SK-N-SH treated with all-trans-retinoic acid at 6 μM for 48 hours (cell line): ENCODE measurements around the gene CCDC85B.

Source experiments
- ATAC-seq: fragments of 200-7000 bp; cut with Tn5 transposase; 3 replicates; pipeline ENCODE4 v1.9.1; 2020; ENCODE audit warnings: mild to moderate bottlenecking, moderate library complexity
- ARNTL ChIP-seq: fragments of 450-650 bp; formaldehyde crosslinking; IDR thresholded peaks from 2 replicates; pipeline ENCODE4 v1.5.0; 2020; ENCODE audit warnings: low read depth, mild to moderate bottlenecking, moderate library complexity, borderline replicate concordance
- BACH2 ChIP-seq: fragments of 250-450 bp; sonication (Bioruptor Pico); IDR thresholded peaks from 2 replicates; pipeline ENCODE4 v1.9.0; 2021; ENCODE audit warnings: mild to moderate bottlenecking, borderline replicate concordance
- CSDC2 ChIP-seq: fragments of 250-450 bp; sonication (Bioruptor Pico); IDR thresholded peaks from 2 replicates; pipeline ENCODE4 v1.5.0; 2020; ENCODE audit warnings: mild to moderate bottlenecking, moderate library complexity
- GLIS3 ChIP-seq: fragments of 250-450 bp; sonication (Bioruptor Pico); IDR thresholded peaks from 2 replicates; pipeline ENCODE4 v1.5.0; 2020; ENCODE audit warnings: mild to moderate bottlenecking, moderate library complexity
- ISL1 ChIP-seq: fragments of 250-450 bp; sonication (Bioruptor Pico); IDR thresholded peaks from 2 replicates; pipeline ENCODE4 v2.1.2; 2022; ENCODE audit warnings: mild to moderate bottlenecking, moderate library complexity
- OSR1 ChIP-seq: fragments of 250-450 bp; sonication (Bioruptor Pico); IDR thresholded peaks from 2 replicates; pipeline ENCODE4 v1.8.0; 2022; ENCODE audit warnings: moderate library complexity, mild to moderate bottlenecking, inconsistent platforms
- PPARA ChIP-seq: fragments of 250-450 bp; sonication (Bioruptor Pico); IDR thresholded peaks from 2 replicates; pipeline ENCODE4 v1.5.0; 2020; ENCODE audit warnings: mild to moderate bottlenecking, borderline replicate concordance
- RARB ChIP-seq: fragments of 250-450 bp; sonication (Bioruptor Pico); IDR thresholded peaks from 2 replicates; pipeline ENCODE4 v1.8.0; 2021; ENCODE audit warnings: mild to moderate bottlenecking, moderate library complexity
- SNAI2 ChIP-seq: fragments of 250-450 bp; sonication (Bioruptor Pico); IDR thresholded peaks from 2 replicates; pipeline ENCODE4 v1.5.0; 2020; ENCODE audit warnings: mild to moderate bottlenecking, moderate library complexity
- TCF4 ChIP-seq: fragments of 250-450 bp; sonication (Bioruptor Pico); IDR thresholded peaks from 2 replicates; pipeline ENCODE4 v1.8.0; 2021; ENCODE audit warnings: mild to moderate bottlenecking, moderate library complexity, borderline replicate concordance
- TOX ChIP-seq: fragments of 250-450 bp; sonication (Bioruptor Pico); IDR thresholded peaks from 2 replicates; pipeline ENCODE4 v1.8.0; 2021; ENCODE audit warnings: mild to moderate bottlenecking, moderate library complexity, borderline replicate concordance
- ZC3H10 ChIP-seq: fragments of 250-450 bp; sonication (Bioruptor Pico); IDR thresholded peaks from 2 replicates; pipeline ENCODE4 v1.5.1; 2021; ENCODE audit warnings: mild to moderate bottlenecking, moderate library complexity
- ZFP3 ChIP-seq: fragments of 250-450 bp; sonication (Bioruptor Pico); IDR thresholded peaks from 2 replicates; pipeline ENCODE4 v1.5.0; 2020; ENCODE audit warnings: mild to moderate bottlenecking, moderate library complexity
- ZFP30 ChIP-seq: fragments of 450-650 bp; formaldehyde crosslinking; IDR thresholded peaks from 2 replicates; pipeline ENCODE4 v1.5.0; 2022; ENCODE audit warnings: mild to moderate bottlenecking, moderate library complexity
- ZNF565 ChIP-seq: fragments of 450-650 bp; formaldehyde crosslinking; conservative IDR thresholded peaks from 2 replicates; pipeline ENCODE4 v1.5.0; 2020; ENCODE audit warnings: low read depth, mild to moderate bottlenecking, moderate library complexity
- ZNF8 ChIP-seq: fragments of 450-650 bp; formaldehyde crosslinking; IDR thresholded peaks from 2 replicates; pipeline ENCODE4 v1.5.0; 2020; ENCODE audit warnings: mild to moderate bottlenecking, moderate library complexity
- TF ChIP-seq, protein P1 (sequence below): fragments of 250-450 bp; sonication (Bioruptor Pico); IDR thresholded peaks from 2 replicates; pipeline ENCODE4 v1.5.0; 2020; ENCODE audit warnings: mild to moderate bottlenecking, moderate library complexity
- TF ChIP-seq, protein P2 (sequence below): fragments of 250-450 bp; sonication (Bioruptor Pico); IDR thresholded peaks from 2 replicates; pipeline ENCODE4 v1.5.1; 2020; ENCODE audit warnings: low read depth, mild to moderate bottlenecking, moderate library complexity
- TF ChIP-seq, protein P3 (sequence below): fragments of 250-450 bp; sonication (Bioruptor Pico); IDR thresholded peaks from 2 replicates; pipeline ENCODE4 v1.8.0; 2020; ENCODE audit warnings: mild to moderate bottlenecking, moderate library complexity, borderline replicate concordance
- TF ChIP-seq, protein P4 (sequence below): fragments of 250-450 bp; sonication (Bioruptor Pico); IDR thresholded peaks from 2 replicates; pipeline ENCODE4 v1.8.0; 2021; ENCODE audit warnings: low read depth, mild to moderate bottlenecking, moderate library complexity, borderline replicate concordance
- TF ChIP-seq, protein P5 (sequence below): fragments of 250-450 bp; sonication (Bioruptor Pico); IDR thresholded peaks from 2 replicates; pipeline ENCODE4 v1.5.1; 2021; ENCODE audit warnings: mild to moderate bottlenecking, moderate library complexity

Gene CCDC85B

DNA sequence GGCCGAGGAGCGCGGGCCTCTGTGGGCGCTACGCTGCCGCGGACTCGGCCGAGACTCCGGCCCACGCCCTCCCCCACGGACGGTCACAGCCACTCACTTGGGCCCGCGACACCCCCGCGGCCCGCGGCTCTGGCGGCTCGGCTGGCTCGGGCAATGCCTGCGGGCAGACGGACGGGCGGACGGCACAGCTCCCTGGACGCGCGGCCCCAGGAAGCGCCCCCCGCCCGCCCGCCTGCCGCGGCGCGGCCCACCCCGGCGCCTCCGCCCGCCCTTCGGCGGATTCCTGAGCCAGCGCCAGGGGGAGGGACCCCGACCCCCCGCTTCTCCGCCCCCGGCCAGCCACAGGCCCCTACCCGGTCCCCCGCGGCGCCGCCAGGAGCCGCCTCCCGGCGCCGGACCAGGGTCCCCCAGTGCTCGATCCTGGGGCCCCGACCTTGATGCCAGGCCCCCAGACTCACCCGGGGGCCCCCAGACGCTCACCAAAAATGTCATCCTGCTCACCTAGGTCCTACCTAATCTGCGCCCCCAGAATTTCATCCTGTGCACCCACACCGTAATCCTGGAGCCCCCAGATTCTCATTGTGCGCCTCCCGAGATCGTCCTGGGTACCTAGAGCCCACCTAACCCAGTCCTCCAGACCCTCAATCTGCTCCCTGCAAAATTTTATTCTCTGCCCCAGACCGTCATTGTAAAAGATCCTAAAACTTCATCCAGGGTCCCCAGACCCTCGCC is 17.7 kb upstream of the CCDC85B start, which contains the start of gene EFEMP2:
EFEMP2 (minus strand) TSS at position 215 of the 732 bp plus-strand sequence. CDS start 446 bp downstream, outside the sequence.
- no peak for TF ChIP-seq ZNF8 (CRISPR knock-in tag)
- no peak for TF ChIP-seq ARNTL
- TF ChIP-seq, protein P1, sequence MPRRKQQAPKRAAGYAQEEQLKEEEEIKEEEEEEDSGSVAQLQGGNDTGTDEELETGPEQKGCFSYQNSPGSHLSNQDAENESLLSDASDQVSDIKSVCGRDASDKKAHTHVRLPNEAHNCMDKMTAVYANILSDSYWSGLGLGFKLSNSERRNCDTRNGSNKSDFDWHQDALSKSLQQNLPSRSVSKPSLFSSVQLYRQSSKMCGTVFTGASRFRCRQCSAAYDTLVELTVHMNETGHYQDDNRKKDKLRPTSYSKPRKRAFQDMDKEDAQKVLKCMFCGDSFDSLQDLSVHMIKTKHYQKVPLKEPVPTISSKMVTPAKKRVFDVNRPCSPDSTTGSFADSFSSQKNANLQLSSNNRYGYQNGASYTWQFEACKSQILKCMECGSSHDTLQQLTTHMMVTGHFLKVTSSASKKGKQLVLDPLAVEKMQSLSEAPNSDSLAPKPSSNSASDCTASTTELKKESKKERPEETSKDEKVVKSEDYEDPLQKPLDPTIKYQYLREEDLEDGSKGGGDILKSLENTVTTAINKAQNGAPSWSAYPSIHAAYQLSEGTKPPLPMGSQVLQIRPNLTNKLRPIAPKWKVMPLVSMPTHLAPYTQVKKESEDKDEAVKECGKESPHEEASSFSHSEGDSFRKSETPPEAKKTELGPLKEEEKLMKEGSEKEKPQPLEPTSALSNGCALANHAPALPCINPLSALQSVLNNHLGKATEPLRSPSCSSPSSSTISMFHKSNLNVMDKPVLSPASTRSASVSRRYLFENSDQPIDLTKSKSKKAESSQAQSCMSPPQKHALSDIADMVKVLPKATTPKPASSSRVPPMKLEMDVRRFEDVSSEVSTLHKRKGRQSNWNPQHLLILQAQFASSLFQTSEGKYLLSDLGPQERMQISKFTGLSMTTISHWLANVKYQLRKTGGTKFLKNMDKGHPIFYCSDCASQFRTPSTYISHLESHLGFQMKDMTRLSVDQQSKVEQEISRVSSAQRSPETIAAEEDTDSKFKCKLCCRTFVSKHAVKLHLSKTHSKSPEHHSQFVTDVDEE (CRISPR knock-in tag): no peak
- no peak for TF ChIP-seq SNAI2
- TF ChIP-seq ISL1 (CRISPR knock-in tag): no peak
- no peak for TF ChIP-seq ZC3H10 (CRISPR knock-in tag)
- no peak for TF ChIP-seq RARB (CRISPR knock-in tag)
- TF ChIP-seq, protein P2, sequence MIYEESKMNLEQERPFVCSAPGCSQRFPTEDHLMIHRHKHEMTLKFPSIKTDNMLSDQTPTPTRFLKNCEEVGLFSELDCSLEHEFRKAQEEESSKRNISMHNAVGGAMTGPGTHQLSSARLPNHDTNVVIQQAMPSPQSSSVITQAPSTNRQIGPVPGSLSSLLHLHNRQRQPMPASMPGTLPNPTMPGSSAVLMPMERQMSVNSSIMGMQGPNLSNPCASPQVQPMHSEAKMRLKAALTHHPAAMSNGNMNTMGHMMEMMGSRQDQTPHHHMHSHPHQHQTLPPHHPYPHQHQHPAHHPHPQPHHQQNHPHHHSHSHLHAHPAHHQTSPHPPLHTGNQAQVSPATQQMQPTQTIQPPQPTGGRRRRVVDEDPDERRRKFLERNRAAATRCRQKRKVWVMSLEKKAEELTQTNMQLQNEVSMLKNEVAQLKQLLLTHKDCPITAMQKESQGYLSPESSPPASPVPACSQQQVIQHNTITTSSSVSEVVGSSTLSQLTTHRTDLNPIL (CRISPR knock-in tag): no peak; the same call in 1 of the 2 replicates
- TF ChIP-seq GLIS3 (CRISPR knock-in tag): no peak
- TF ChIP-seq TOX: no peak
- TF ChIP-seq ZFP30 (CRISPR knock-in tag): no peak
- TF ChIP-seq, protein P3, sequence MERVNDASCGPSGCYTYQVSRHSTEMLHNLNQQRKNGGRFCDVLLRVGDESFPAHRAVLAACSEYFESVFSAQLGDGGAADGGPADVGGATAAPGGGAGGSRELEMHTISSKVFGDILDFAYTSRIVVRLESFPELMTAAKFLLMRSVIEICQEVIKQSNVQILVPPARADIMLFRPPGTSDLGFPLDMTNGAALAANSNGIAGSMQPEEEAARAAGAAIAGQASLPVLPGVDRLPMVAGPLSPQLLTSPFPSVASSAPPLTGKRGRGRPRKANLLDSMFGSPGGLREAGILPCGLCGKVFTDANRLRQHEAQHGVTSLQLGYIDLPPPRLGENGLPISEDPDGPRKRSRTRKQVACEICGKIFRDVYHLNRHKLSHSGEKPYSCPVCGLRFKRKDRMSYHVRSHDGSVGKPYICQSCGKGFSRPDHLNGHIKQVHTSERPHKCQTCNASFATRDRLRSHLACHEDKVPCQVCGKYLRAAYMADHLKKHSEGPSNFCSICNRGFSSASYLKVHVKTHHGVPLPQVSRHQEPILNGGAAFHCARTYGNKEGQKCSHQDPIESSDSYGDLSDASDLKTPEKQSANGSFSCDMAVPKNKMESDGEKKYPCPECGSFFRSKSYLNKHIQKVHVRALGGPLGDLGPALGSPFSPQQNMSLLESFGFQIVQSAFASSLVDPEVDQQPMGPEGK (CRISPR knock-in tag): no peak
- no peak for TF ChIP-seq CSDC2 (CRISPR knock-in tag)
- TF ChIP-seq, protein P4, sequence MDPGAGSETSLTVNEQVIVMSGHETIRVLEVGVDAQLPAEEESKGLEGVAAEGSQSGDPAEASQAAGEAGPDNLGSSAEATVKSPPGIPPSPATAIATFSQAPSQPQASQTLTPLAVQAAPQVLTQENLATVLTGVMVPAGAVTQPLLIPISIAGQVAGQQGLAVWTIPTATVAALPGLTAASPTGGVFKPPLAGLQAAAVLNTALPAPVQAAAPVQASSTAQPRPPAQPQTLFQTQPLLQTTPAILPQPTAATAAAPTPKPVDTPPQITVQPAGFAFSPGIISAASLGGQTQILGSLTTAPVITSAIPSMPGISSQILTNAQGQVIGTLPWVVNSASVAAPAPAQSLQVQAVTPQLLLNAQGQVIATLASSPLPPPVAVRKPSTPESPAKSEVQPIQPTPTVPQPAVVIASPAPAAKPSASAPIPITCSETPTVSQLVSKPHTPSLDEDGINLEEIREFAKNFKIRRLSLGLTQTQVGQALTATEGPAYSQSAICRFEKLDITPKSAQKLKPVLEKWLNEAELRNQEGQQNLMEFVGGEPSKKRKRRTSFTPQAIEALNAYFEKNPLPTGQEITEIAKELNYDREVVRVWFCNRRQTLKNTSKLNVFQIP (CRISPR knock-in tag): no peak
- TF ChIP-seq ZFP3 (CRISPR knock-in tag): no peak
- TF ChIP-seq BACH2 (CRISPR knock-in tag): no peak
- TF ChIP-seq ZNF565 (CRISPR knock-in tag): no peak
- TF ChIP-seq OSR1: no peak
- TF ChIP-seq, protein P5, sequence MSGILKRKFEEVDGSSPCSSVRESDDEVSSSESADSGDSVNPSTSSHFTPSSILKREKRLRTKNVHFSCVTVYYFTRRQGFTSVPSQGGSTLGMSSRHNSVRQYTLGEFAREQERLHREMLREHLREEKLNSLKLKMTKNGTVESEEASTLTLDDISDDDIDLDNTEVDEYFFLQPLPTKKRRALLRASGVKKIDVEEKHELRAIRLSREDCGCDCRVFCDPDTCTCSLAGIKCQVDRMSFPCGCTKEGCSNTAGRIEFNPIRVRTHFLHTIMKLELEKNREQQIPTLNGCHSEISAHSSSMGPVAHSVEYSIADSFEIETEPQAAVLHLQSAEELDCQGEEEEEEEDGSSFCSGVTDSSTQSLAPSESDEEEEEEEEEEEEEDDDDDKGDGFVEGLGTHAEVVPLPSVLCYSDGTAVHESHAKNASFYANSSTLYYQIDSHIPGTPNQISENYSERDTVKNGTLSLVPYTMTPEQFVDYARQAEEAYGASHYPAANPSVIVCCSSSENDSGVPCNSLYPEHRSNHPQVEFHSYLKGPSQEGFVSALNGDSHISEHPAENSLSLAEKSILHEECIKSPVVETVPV: no peak
- no peak for TF ChIP-seq TCF4 (CRISPR knock-in tag)
- ATAC-seq: peak; percentile 6

DNA sequence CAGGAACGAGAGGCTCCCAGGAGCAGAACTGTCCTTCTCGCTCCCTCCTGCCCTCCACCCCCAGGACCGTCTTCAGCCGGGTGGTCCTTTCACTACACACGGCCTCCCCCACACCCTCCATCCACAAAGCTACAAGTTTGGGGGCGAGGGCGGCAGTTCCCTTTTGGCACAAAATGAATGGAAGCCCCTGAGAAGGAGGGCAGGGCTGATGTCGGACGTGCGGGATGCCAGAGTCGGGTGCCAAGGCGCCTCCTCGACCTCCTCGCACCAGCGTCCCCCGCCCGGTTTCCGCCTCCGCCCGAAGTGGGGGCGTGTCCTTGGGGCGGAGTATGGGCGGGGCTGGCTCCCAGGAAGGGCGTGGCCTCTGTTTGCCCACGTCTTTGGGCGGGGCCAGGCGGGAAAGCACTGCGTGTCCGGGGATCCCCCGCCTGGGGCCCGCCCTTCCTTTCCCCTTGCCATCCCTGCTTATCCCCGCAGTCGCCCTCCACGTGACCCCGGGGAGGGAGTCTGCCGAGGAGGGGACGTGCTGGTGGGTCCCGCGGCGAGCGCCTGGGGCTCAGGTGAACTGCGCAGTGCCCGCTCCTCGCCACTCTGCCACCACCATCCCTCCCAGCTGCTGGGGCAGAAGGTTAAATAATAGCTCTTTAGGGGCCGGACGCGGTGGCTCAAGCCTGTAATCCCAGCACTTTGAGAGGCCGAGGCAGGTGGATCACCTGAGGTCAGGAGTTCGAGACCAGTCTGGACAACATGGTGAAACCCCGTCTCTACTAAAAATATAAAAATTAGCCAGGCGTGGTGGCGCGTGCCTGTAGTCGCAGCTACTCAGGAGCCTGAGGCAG is 16.9 kb upstream of the CCDC85B start:
- peak; percentile 70 for ATAC-seq
- no peak for TF ChIP-seq ZC3H10 (CRISPR knock-in tag)
- TF ChIP-seq ZFP30 (CRISPR knock-in tag): no peak

DNA sequence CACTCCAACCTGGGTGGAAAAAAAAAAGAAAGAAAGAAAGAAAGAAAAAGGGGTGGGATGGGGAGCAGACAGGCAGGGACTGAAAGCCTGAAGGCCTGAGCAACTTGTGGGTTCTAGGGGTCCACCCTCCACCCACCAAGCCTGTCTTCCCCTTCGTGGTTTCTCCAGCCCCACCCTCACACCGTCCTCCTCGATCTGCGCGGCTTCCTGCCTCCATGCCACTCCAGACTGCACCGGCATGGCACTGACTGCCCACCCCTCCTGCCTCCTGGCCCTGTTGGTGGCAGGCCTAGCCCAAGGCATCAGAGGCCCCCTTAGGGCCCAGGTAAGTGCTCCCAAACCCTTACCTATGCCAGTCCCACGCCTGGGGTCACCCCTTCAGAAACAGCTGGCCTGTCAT is 10.9 kb upstream of the CCDC85B start, which contains the start of gene CTSW:
CTSW (plus strand) TSS at position 221 of the 400 bp plus-strand sequence; CDS start at position 239, 18 bp downstream.
- TF ChIP-seq PPARA (CRISPR knock-in tag): no peak
- ATAC-seq: peak; percentile 9; the same call in 1 of the 3 replicates
